ENCODE results near the gene MFSD12. TPM values are rescaled to one million over a fixed set of nuclear protein-coding genes. Genes with fewer than 3 reads are reported as not detected.
"Not testable (repeated sequence)": the region's sequence is repeated elsewhere in the genome, so short reads cannot be mapped to it uniquely, and the experiment has no call there.

MFSD12 gene
- total and polyA plus RNA-seq, 4 donors = 42.5 to 107 (median 65.5) TPM

DNA sequence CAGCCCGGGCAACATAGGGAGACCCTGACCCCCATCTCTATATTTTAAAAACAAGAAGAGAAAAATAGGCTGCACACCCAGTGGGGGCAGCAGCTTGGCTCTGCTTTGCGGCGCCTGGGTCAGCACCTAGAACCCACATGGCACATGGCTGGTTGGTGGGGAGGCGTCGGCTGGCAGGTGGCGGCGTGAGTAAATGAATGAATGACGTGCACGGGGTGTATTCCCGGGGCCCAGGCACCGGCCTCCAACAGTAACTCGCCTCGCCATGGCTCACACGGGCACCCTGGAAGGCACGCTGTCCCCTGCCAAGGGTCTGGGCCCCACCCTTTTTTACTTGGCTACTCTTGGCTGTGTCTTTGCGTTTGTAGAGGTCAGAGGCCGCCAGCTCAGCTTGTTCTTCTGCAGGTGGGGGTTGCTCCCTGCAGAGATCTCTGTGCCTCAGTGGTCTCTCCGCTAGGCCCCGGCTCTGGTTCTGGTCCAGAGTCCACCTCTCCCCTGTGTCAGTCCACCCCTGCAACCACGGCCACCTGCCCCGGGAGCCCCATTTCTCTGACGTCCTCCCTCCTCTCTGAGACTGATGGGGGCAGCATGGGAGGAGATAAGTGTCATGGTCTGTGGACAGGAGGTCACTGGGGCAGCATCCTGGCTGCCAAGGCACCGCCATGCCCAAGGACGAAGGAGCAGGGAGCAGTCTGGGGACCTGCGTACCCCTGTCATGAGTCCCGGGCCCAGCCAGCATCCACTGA is 45.7 kb downstream of the MFSD12 start:
- no peaks in the 10 kb centered on the region for H3K27me3 ChIP-seq (ENCODE audit: control insufficient read depth, insufficient read depth, low read length)
- peaks cover 80% of the 10 kb centered on the region for H3K36me3 ChIP-seq (ENCODE audit: control insufficient read depth, insufficient read depth, low read length)
- peaks cover 76% of the 10 kb centered on the region for H3K4me1 ChIP-seq (ENCODE audit: control insufficient read depth, insufficient read depth, low read length)
- H3K4me3 ChIP-seq (ENCODE audit: low read depth, low read length) = no peak overlapping the region
- no peak for DNase-seq (ENCODE audit: low read depth in 4 of 6, low spot score in 6 of 6)
- WGBS (ENCODE audit: insufficient coverage) = 87% methylated on average over 22 of the region's 26 CpGs
- H3K9me3 ChIP-seq (ENCODE audit: control insufficient read depth, insufficient read depth, low read length) = no peaks in the 10 kb centered on the region
- H3K27ac ChIP-seq (ENCODE audit: low read depth, low read length) = no peak overlapping the region

DNA sequence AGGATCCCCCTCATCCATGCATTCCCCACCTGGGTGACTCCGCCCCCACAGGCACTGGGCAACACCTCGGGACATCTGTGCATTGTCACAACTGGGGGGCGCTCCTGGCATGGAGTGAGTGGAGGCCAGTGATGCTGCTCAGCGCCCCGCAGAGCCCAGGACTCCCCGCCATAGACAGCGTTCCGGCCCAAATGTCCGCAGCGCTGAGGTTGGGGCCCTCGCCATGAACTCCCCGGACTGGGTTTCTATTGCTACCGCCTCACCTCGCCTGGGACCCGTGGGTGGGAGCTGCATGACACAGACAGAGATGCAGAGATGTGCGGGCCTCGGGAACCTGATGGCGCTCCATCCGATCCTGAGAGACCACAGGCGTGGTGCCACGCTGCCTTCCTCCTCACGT is 46.7 kb downstream of the MFSD12 start:
- H3K4me3 ChIP-seq (ENCODE audit: low read depth, low read length) = no peak overlapping the region
- WGBS (ENCODE audit: insufficient coverage) = 84% methylated on average over 21 of the region's 22 CpGs
- H3K36me3 ChIP-seq (ENCODE audit: control insufficient read depth, insufficient read depth, low read length) = peaks cover 75% of the 10 kb centered on the region
- H3K4me1 ChIP-seq (ENCODE audit: control insufficient read depth, insufficient read depth, low read length) = peaks cover 70% of the 10 kb centered on the region
- DNase-seq (ENCODE audit: low read depth in 4 of 6, low spot score in 6 of 6) = no peak
- H3K9me3 ChIP-seq (ENCODE audit: control insufficient read depth, insufficient read depth, low read length) = no peaks in the 10 kb centered on the region
- H3K27me3 ChIP-seq (ENCODE audit: control insufficient read depth, insufficient read depth, low read length) = no peaks in the 10 kb centered on the region
- no peak overlapping the region for H3K27ac ChIP-seq (ENCODE audit: low read depth, low read length)

DNA sequence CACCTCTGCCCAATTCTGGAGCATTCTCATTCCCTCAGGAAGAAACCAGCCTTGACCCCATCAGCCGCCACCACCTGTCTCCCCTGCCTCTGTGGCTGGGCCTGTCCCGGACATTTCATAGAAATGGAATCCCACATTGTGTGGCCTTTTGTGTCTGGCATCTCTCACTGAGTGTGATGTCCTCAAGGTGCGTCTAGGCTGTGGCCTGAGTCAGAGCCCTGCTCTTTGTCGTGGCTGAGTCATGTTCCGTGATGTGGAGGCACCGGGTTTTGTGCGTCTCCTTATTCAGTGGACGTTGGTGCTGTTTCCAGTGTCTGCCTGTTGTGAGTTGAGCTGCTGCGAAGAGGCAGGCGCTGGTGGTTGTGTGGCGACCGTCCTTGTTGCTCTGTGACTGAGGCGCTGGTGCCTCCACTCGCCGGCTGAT is 47.8 kb downstream of the MFSD12 start:
- Histone ChIP-seq H3K27me3 (ENCODE audit: control insufficient read depth, insufficient read depth, low read length) (no peaks in the 10 kb centered on the region), H3K4me3 (ENCODE audit: low read depth, low read length) (no peak overlapping the region), H3K36me3 (ENCODE audit: control insufficient read depth, insufficient read depth, low read length) (peaks cover 68% of the 10 kb centered on the region), H3K4me1 (ENCODE audit: control insufficient read depth, insufficient read depth, low read length) (peaks cover 71% of the 10 kb centered on the region), H3K9me3 (ENCODE audit: control insufficient read depth, insufficient read depth, low read length) (no peaks in the 10 kb centered on the region), H3K27ac (ENCODE audit: low read depth, low read length) (no peak overlapping the region)
- WGBS (ENCODE audit: insufficient coverage) = 93% methylated on average over 15 of the region's 15 CpGs
- DNase-seq (ENCODE audit: low read depth in 4 of 6, low spot score in 6 of 6) = no peak

DNA sequence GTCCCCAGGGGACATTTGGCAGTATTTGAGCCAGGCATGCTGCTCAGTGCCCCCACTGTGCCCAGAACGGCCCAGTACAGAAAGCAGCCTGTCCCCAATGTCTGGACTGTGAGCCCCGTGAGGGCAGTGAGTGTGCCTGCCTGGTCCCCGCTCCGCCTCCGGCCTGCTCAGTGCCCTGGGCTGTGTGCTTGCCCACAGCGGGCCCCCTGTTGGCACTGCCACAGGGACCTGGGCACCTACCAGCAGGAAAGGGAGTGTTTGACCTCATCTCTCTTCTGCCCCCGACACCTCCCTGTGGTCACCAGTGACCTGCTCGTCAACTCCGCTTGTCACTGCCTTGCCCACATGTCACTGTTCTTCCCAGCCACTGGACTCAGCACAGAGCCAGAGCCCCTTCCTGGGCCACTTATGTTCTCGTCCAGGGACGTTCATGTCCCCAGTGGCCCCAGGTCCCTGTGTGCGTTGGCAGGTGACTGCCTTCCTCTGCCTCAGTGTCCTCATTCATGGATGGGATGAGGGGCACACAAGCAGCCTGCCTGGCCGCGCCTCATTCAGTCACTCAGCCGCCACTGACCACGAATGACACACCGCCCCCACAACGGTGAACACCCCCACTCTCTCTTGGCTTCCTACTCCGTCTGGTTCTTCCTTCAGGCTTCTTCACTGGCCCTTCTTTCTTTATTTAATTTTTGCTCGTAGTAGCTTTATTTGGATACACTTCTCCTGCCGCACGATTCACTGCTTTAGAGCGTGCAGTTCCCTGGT is 48.4 kb downstream of the MFSD12 start:
- Histone ChIP-seq H3K9me3 (ENCODE audit: control insufficient read depth, insufficient read depth, low read length) (no peaks in the 10 kb centered on the region), H3K27me3 (ENCODE audit: control insufficient read depth, insufficient read depth, low read length) (no peaks in the 10 kb centered on the region), H3K27ac (ENCODE audit: low read depth, low read length) (no peak overlapping the region), H3K4me3 (ENCODE audit: low read depth, low read length) (no peak overlapping the region), H3K4me1 (ENCODE audit: control insufficient read depth, insufficient read depth, low read length) (peaks cover 71% of the 10 kb centered on the region), H3K36me3 (ENCODE audit: control insufficient read depth, insufficient read depth, low read length) (peaks cover 61% of the 10 kb centered on the region)
- 90% methylated on average over 22 of the region's 23 CpGs for WGBS (ENCODE audit: insufficient coverage)
- no peak for DNase-seq (ENCODE audit: low read depth in 4 of 6, low spot score in 6 of 6)

DNA sequence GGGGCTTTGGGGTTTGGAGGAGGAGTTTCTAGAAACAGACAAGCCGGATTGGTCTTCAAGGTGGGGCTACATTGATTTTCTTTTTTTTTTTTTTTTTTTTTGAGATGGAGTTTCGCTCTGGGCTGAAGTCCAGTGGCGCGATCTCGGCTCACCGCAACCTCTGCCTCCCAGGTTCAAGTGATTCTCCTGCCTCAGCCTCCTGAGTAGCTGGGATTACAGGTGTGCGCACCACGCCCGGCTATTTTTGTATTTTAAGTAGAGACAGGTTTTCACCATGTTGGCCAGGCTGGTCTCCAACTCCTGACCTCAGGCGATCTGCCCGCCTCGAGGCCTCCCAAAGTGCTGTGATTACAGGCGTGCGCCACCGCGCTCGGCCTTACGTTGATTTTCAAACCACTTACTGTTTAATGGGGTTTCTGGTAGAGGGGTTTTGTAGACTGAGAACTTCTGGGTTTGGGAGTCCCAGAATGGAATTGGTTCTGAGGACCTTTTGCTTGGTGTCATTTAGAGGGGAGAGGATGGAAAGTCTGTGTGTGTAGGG is 49.2 kb downstream of the MFSD12 start:
- not testable (repeated sequence) for H3K4me3 ChIP-seq (ENCODE audit: low read depth, low read length)

DNA sequence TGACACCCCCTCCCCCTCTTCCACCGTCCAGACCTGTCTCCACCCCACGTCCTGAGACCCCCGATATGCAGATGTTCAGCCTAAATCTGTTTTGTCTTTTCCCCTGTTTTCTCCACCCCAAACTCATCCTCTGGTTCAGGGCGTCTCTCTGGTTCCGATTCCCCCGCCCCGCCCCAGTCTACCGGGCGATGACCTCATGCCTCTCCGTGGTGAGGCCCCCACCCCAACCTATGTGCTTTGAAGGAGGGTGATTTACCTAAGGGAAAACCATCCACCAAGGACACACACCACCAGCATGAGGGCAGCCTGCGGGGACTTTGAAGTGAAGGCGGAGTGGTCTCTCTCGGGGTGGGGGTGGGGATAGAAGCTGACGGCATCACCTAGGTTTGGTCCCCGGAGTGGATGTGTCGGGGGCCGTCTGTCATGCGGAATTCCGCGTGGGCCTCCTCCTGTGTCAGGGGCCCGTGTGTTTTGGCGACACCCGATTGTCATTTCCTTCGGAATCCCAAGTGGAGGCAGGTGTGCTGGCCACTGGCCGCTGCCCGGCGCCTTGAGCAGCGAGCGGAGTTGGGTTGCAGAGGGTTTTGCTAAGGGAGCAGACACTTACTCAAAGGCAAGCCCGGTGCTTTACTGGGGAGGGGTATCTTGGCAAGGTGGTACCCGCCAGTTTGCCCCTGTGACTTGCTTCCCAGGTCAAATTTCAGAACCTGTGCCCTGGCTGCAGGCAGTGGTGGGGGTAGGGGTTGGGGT is 49.8 kb downstream of the MFSD12 start:
- DNase-seq (ENCODE audit: low read depth in 4 of 6, low spot score in 6 of 6) = peak in 2 of 6 donors; percentile 31 to 39
- H3K4me1 ChIP-seq (ENCODE audit: control insufficient read depth, insufficient read depth, low read length) = peaks cover 59% of the 10 kb centered on the region

More for the DNA sequence above, 49.2 kb downstream of the MFSD12 start:
- H3K9me3 ChIP-seq (ENCODE audit: control insufficient read depth, insufficient read depth, low read length); H3K27ac ChIP-seq (ENCODE audit: low read depth, low read length); DNase-seq (ENCODE audit: low read depth in 4 of 6, low spot score in 6 of 6); H3K27me3 ChIP-seq (ENCODE audit: control insufficient read depth, insufficient read depth, low read length): not testable (repeated sequence)
- peaks cover 54% of the 10 kb centered on the region for H3K36me3 ChIP-seq (ENCODE audit: control insufficient read depth, insufficient read depth, low read length)
- H3K4me1 ChIP-seq (ENCODE audit: control insufficient read depth, insufficient read depth, low read length) = peaks cover 66% of the 10 kb centered on the region
- WGBS (ENCODE audit: insufficient coverage) = 95% methylated on average over 5 of the region's 18 CpGs

DNA sequence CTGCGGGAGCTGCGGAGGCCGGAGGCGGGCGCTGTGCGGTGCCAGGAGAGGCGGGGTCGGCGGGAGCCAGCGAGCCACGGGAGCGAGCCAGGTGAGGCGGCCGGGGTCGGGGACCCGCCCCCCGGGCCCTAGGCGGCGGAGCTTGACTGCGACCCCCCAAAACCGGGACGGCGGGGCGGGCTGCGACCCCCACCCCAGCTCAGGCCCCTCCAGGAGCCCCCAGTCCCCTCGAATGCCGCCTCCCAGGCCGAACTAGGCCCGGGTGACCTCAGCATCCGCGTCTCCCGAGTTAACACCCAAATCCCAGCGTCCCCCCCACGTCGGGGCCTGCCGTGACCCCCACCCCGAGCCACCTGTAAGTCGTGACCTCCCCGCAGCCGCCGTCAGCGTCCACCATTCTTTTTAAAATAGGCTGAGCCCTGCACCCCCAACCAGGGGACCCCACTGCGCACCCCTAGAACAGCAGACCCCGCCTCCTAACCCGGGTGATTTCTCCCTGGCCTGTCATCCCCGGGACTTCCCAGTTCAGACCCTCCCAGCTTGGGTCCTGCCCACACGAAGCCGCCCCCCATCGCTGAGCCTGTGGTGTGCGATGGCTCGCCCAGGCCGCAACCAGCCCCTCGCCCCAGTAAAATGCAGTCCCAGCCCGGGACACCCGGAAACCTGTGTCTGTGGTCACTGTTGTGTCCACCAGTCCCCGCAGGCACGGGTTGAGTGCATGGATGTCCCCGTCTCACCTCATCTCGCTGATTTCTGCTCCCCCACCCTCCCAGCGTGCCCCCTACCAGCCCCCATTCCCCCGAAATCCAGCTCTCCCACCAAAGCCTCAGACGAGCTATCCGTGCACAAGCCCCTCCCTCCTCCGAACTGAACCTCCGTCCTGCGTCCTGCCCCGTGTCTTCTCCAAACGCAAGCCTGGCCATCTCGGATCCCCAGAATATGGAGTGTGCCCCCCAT is 50.7 kb downstream of the MFSD12 start:
- peaks cover 50% of the 10 kb centered on the region for H3K4me1 ChIP-seq (ENCODE audit: control insufficient read depth, insufficient read depth, low read length)
- H3K36me3 ChIP-seq (ENCODE audit: control insufficient read depth, insufficient read depth, low read length) = peaks cover 39% of the 10 kb centered on the region
- peak overlapping the region; percentile 4 for H3K27ac ChIP-seq (ENCODE audit: low read depth, low read length)
- peak overlapping the region; percentile 86 for H3K4me3 ChIP-seq (ENCODE audit: low read depth, low read length)
- WGBS (ENCODE audit: insufficient coverage) = under 1% methylated on average over 61 of the region's 69 CpGs
- no peaks in the 10 kb centered on the region for H3K27me3 ChIP-seq (ENCODE audit: control insufficient read depth, insufficient read depth, low read length)
- no peaks in the 10 kb centered on the region for H3K9me3 ChIP-seq (ENCODE audit: control insufficient read depth, insufficient read depth, low read length)
- DNase-seq (ENCODE audit: low read depth in 4 of 6, low spot score in 6 of 6) = peak in 2 of 6 donors; percentile 23 to 33

More for the DNA sequence above, 49.8 kb downstream of the MFSD12 start:
- WGBS (ENCODE audit: insufficient coverage) = 15% methylated on average over 23 of the region's 31 CpGs
- Histone ChIP-seq H3K4me3 (ENCODE audit: low read depth, low read length) (peak overlapping the region; percentile 86), H3K36me3 (ENCODE audit: control insufficient read depth, insufficient read depth, low read length) (peaks cover 48% of the 10 kb centered on the region), H3K9me3 (ENCODE audit: control insufficient read depth, insufficient read depth, low read length) (no peaks in the 10 kb centered on the region), H3K27ac (ENCODE audit: low read depth, low read length) (peak overlapping the region; percentile 4), H3K27me3 (ENCODE audit: control insufficient read depth, insufficient read depth, low read length) (no peaks in the 10 kb centered on the region)

DNA sequence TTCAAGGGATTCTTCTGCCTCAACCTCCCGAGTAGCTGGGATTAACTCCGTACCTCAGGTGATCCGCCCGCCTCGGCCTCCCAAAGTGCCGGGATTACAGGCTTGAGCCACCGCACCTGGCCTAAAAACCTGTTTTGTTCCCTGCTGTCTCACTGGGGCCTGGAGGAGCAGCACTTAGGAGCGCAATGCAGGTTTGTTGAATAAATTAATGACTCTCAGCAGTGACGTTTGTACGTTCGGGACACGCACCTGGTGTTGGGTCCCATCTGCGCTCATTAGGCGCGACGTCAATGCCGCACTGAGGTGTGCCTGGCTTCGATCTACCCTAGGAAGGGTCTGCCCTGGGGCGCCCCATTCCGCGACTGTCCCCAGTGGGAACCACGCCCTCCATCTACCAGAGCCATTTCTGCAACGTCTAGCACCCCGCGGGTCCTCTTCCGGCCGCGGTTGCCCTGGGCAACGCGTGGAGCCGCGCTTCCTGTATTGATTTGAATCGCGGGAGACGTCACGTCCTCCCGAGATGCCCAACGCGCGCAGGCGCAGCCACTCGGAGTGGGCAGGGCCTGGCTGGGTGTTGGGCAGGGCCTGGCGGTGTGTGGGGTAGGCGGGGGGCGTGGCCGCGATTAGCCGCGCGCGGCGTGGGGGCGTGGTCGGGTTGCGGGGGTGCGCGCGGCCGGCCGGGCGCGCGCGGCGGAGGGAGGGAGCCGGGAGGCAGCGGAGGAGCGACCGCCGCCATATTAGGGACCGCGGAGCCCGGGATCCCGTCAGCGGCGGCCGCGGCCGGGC is 51.6 kb downstream of the MFSD12 start, which contains the start of gene FZR1:
Gene FZR1, plus strand, starts transcription at position 714 of the 786 bp plus-strand sequence. CDS start 16,679 bp downstream, outside the sequence.
- H3K4me3 ChIP-seq (ENCODE audit: low read depth, low read length) = peak within 1 kb of the TSS; percentile 89
- H3K4me1 ChIP-seq (ENCODE audit: control insufficient read depth, insufficient read depth, low read length) = peaks cover 44% of the 10 kb centered on the region
- H3K9me3 ChIP-seq (ENCODE audit: control insufficient read depth, insufficient read depth, low read length) = no peaks in the 10 kb centered on the region
- WGBS (ENCODE audit: insufficient coverage) = 2% methylated on average over 79 of the region's 79 CpGs
- H3K27me3 ChIP-seq (ENCODE audit: control insufficient read depth, insufficient read depth, low read length) = no peaks in the 10 kb centered on the region
- peak within 1 kb of the TSS; percentile 83 for H3K27ac ChIP-seq (ENCODE audit: low read depth, low read length)
- H3K36me3 ChIP-seq (ENCODE audit: control insufficient read depth, insufficient read depth, low read length) = peaks cover 30% of the 10 kb centered on the region
- DNase-seq (ENCODE audit: low read depth in 4 of 6, low spot score in 6 of 6) = peak; percentile 94 to 99 (median 98)

All from spinal cord (tissue), 10 donors.